NT2/D1 (cell line): ENCODE data around the gene GDI2.

Source experiments
- SUZ12 ChIP-seq: IDR thresholded peaks from 2 replicates; pipeline ENCODE4 v1.6.1; 2011; ENCODE audit not compliant: insufficient read length, insufficient read depth; ENCODE audit errors: extremely low read depth
- YY1 ChIP-seq: IDR thresholded peaks from 2 replicates; pipeline ENCODE4 v1.6.1; 2011; ENCODE audit not compliant: insufficient read length, insufficient read depth

GRCh38 chr10:5719546-5719945 is 93.7 kb downstream of the GDI2 start:
- no peak for TF ChIP-seq YY1
- no peak for TF ChIP-seq SUZ12
